K562 (cell line): ENCODE measurements around the gene MGAT1.

ENCODE experiments used
- POLR3G ChIP-seq: IDR thresholded peaks from 2 replicates; pipeline ENCODE4 v1.6.1; 2011; ENCODE audit not compliant: insufficient read length, insufficient replicate concordance; ENCODE audit errors: extremely low read depth
- SRSF1 ChIP-seq: fragments of 200-400 bp; formaldehyde crosslinking; IDR thresholded peaks from 2 replicates; pipeline ENCODE4 v1.6.1; 2017; ENCODE audit warnings: mild to moderate bottlenecking, low read depth, low read length, moderate library complexity

GRCh38 chr5:180775624-180776023 is 27.0 kb downstream of the MGAT1 start:
- TF ChIP-seq SRSF1 (no peak), POLR3G (no peak)
